GM23248 (cell line): ENCODE data around the gene SMPX. TPM values are rescaled to one million over a fixed set of nuclear protein-coding genes. Genes with fewer than 3 reads are reported as not detected.

Source experiments
- DNase-seq: peaks from one replicate; pipeline ENCODE4 v3.0.0-alpha.2; 2015
- H2AFZ ChIP-seq: fragments of 200-600 bp; sonication (generic); 2 replicates; pipeline ENCODE4 v1.6.1; 2016; ENCODE audit warnings: antibody characterized with exemption
- H3F3A ChIP-seq: fragments of 200-600 bp; sonication (generic); 2 replicates; pipeline ENCODE4 v1.6.1; 2016; ENCODE audit warnings: mild to moderate bottlenecking, antibody characterized with exemption, mixed run types; ENCODE audit not compliant: insufficient read depth
- H3K27ac ChIP-seq: fragments of 200-600 bp; sonication (generic); 2 replicates; pipeline ENCODE4 v1.5.1; 2016; ENCODE audit warnings: mild to moderate bottlenecking
- H3K27me3 ChIP-seq: fragments of 200-600 bp; sonication (generic); replicated peaks from 2 replicates; pipeline ENCODE4 v1.6.1; 2016; ENCODE audit warnings: mild to moderate bottlenecking; ENCODE audit not compliant: insufficient read depth
- H3K36me3 ChIP-seq: fragments of 200-600 bp; sonication (generic); 2 replicates; pipeline ENCODE4 v1.6.1; 2016; ENCODE audit warnings: low read depth, mild to moderate bottlenecking
- H3K4me1 ChIP-seq: fragments of 200-600 bp; sonication (generic); 2 replicates; pipeline ENCODE4 v1.6.1; 2016; ENCODE audit warnings: mild to moderate bottlenecking; ENCODE audit not compliant: insufficient read depth
- H3K4me2 ChIP-seq: fragments of 200-600 bp; sonication (generic); one replicate; pipeline ENCODE4 v1.6.1; 2016; ENCODE audit warnings: mild to moderate bottlenecking; ENCODE audit not compliant: unreplicated experiment
- H3K4me3 ChIP-seq: fragments of 200-600 bp; sonication (generic); 2 replicates; pipeline ENCODE4 v1.5.1; 2016; ENCODE audit warnings: mild to moderate bottlenecking
- H3K79me2 ChIP-seq: fragments of 200-600 bp; sonication (generic); 2 replicates; pipeline ENCODE4 v1.6.1; 2016; ENCODE audit warnings: mild to moderate bottlenecking; ENCODE audit not compliant: insufficient read depth
- H3K9ac ChIP-seq: fragments of 200-600 bp; sonication (generic); 2 replicates; pipeline ENCODE4 v1.6.1; 2016; ENCODE audit warnings: mild to moderate bottlenecking
- H3K9me2 ChIP-seq: fragments of 200-600 bp; sonication (generic); 2 replicates; pipeline ENCODE4 v1.6.1; 2016; ENCODE audit warnings: mixed run types, mild to moderate bottlenecking, moderate library complexity; ENCODE audit not compliant: insufficient read depth
- H3K9me3 ChIP-seq: fragments of 200-600 bp; sonication (generic); one replicate; pipeline ENCODE4 v1.6.1; 2017; ENCODE audit warnings: low read depth
- H4K20me1 ChIP-seq: fragments of 200-600 bp; sonication (generic); 2 replicates; pipeline ENCODE4 v1.6.0; 2016; ENCODE audit not compliant: insufficient read depth
- EZH2 ChIP-seq: fragments of 200-600 bp; sonication (generic); IDR thresholded peaks from 2 replicates; pipeline ENCODE4 v1.6.1; 2018; ENCODE audit warnings: antibody characterized with exemption, mild to moderate bottlenecking; ENCODE audit not compliant: insufficient read depth, poor library complexity, severe bottlenecking
- EZH2phosphoT487 ChIP-seq: fragments of 200-600 bp; sonication (generic); IDR thresholded peaks from 2 replicates; pipeline ENCODE4 v1.6.1; 2018; ENCODE audit warnings: antibody characterized with exemption, moderate library complexity, mild to moderate bottlenecking, low read depth; ENCODE audit not compliant: insufficient read depth
- WGBS, 2 experiments: methylation state at CpG; one replicate each; pipeline ENCODE4 v1.1.6; 2015 to 2017; ENCODE audit warnings: low lambda C conversion rate in 2 of 2, low coverage in 1 of 2; ENCODE audit errors: missing lambda C conversion rate in 2 of 2; 5-methylcytosine and 5-hydroxymethylcytosine counted together
- in situ Hi-C: fragments of 300-500 bp; cut with MboI; formaldehyde crosslinking; loops from 2 replicates; pipeline ENCODE4 v1.15.0; 2020
- polyA plus RNA-seq: library from polyadenylated mRNA; unstranded; fragments of >200 nt; fragmentation: Nextera tagmentation; extraction: Ambion mirVana; gene quantifications from 2 replicates; pipeline ENCODE4 v1.2.1, GENCODE V29; 2016
- total RNA-seq: library from RNA; depleted of rRNA; stranded (reverse); fragments of >200 nt; shearing (Covaris generic); gene quantifications from 2 replicates; pipeline ENCODE4 v1.2.3, GENCODE V29; 2014

The SMPX gene
- total and polyA plus RNA-seq, 2 experiments from 2014 or later, result not detected

DNA sequence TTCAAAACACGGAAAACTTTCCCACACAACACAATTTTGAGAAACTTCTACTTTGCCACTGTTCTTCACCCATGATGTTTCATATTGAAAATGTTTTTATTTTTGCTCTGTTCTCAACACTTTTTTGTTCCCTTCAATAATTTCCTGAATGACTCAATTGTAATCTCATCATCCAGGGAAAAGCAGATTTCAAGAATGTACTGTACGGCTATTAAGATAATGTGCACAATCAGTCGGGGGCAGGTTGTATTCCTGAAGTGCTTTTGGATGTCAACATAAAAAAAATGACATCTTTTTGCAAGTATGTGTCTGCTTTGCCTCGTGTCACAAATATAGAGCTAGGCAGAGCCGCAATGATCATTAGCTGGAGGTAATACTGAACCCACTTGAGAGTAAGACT is 9.7 kb downstream of the SMPX start:
- Histone ChIP-seq H3K9me2 (no peaks in the 10 kb centered on the region), H4K20me1 (no peaks in the 10 kb centered on the region), H3K4me1 (no peaks in the 10 kb centered on the region), H3K9ac (no peak overlapping the region), H3F3A (no peaks in the 10 kb centered on the region), H2AFZ (no peak overlapping the region), H3K36me3 (no peaks in the 10 kb centered on the region), H3K9me3 (no peaks in the 10 kb centered on the region), H3K4me2 (no peak overlapping the region), H3K27ac (no peak overlapping the region), H3K4me3 (no peak overlapping the region), H3K27me3 (no peaks in the 10 kb centered on the region), H3K79me2 (no peaks in the 10 kb centered on the region)
- in situ Hi-C loops, result no loop called here
- TF ChIP-seq EZH2 (no peak), EZH2phosphoT487 (no peak)
- no peak for DNase-seq
- 49 to 61% methylated on average over 5 of the region's 5 CpGs for WGBS, 2 experiments

- no peak overlapping the region for H3K27ac ChIP-seq
- TF ChIP-seq EZH2phosphoT487, result no peak
- TF ChIP-seq EZH2, result no peak
- no peak overlapping the region for H3K4me2 ChIP-seq
Measured at GRCh38 chrX:21747558-21747957, 10.4 kb downstream of the SMPX start.

GRCh38 chrX:21745756-21746155 is 12.2 kb downstream of the SMPX start:
- Histone ChIP-seq H3K36me3 (no peaks in the 10 kb centered on the region), H3K4me3 (no peak overlapping the region), H3K27me3 (no peaks in the 10 kb centered on the region), H3F3A (no peaks in the 10 kb centered on the region), H3K79me2 (no peaks in the 10 kb centered on the region), H3K4me2 (no peak overlapping the region), H3K9ac (no peak overlapping the region), H3K27ac (no peak overlapping the region), H4K20me1 (no peaks in the 10 kb centered on the region), H2AFZ (no peak overlapping the region), H3K4me1 (no peaks in the 10 kb centered on the region), H3K9me2 (no peaks in the 10 kb centered on the region), H3K9me3 (no peaks in the 10 kb centered on the region)
- WGBS, 2 experiments, result 28 to 29% methylated on average over 4 of the region's 4 CpGs
- in situ Hi-C loops, result no loop called here
- DNase-seq, result peak; percentile 49
- TF ChIP-seq EZH2phosphoT487 (no peak), EZH2 (no peak)

More at GRCh38 chrX:21747558-21747957, 10.4 kb downstream of the SMPX start:
- no peak overlapping the region for H3K9ac ChIP-seq
- no peak overlapping the region for H3K4me3 ChIP-seq
- H3F3A ChIP-seq, result no peaks in the 10 kb centered on the region
- no peaks in the 10 kb centered on the region for H3K9me3 ChIP-seq
- no peaks in the 10 kb centered on the region for H3K79me2 ChIP-seq
- WGBS, 2 experiments, result 55 to 62% methylated on average over 4 of the region's 4 CpGs
- H3K27me3 ChIP-seq, result no peaks in the 10 kb centered on the region
- H4K20me1 ChIP-seq, result no peaks in the 10 kb centered on the region
- H3K36me3 ChIP-seq, result no peaks in the 10 kb centered on the region
- no peaks in the 10 kb centered on the region for H3K9me2 ChIP-seq
- in situ Hi-C loops, result no loop called here
- no peak overlapping the region for H2AFZ ChIP-seq
- H3K4me1 ChIP-seq, result no peaks in the 10 kb centered on the region
- peak; percentile 24 for DNase-seq

GRCh38 chrX:21744721-21745120 is 13.2 kb downstream of the SMPX start:
- Histone ChIP-seq H3K4me1 (no peaks in the 10 kb centered on the region), H3K9me3 (no peaks in the 10 kb centered on the region), H3K27me3 (no peaks in the 10 kb centered on the region), H3F3A (no peaks in the 10 kb centered on the region), H3K4me2 (no peak overlapping the region), H2AFZ (no peak overlapping the region), H3K27ac (no peak overlapping the region), H3K36me3 (no peaks in the 10 kb centered on the region), H3K4me3 (no peak overlapping the region), H3K79me2 (no peaks in the 10 kb centered on the region), H3K9ac (no peak overlapping the region), H3K9me2 (no peaks in the 10 kb centered on the region), H4K20me1 (no peaks in the 10 kb centered on the region)
- in situ Hi-C loops, result no loop called here
- 65 to 92% methylated on average over 1 of the region's 1 CpG for WGBS, 2 experiments
- DNase-seq, result no peak
- TF ChIP-seq EZH2 (no peak), EZH2phosphoT487 (no peak)

DNA sequence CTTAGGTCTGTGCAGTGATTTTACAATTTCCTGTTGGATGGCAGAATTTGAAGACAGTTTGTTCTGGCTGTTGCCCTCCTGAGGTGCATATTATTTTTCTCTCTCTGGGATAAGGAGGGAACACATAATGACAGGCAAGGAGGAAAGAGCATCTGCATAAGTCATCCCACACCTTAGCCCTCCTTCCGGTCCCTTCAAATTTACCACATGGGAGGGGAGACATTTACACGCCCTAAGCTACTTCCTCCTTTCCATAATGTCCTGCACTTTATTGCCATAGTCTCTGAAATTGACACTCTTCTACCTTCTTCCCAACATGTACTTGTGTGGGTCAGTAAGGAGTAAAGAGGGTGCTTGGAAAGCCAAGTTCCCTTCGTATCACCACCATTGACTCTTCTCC is 13.9 kb downstream of the SMPX start:
- H3K27me3 ChIP-seq, result no peaks in the 10 kb centered on the region
- no peaks in the 10 kb centered on the region for H3K9me2 ChIP-seq
- WGBS, 2 experiments, result 86 to 97% methylated on average over 2 to 3 of the region's 3 CpGs
- H3F3A ChIP-seq, result no peaks in the 10 kb centered on the region
- in situ Hi-C loops, result no loop called here
- no peak overlapping the region for H3K9ac ChIP-seq
- no peaks in the 10 kb centered on the region for H3K36me3 ChIP-seq
- no peaks in the 10 kb centered on the region for H3K9me3 ChIP-seq
- DNase-seq, result no peak
- TF ChIP-seq EZH2phosphoT487 (no peak), EZH2 (no peak)
- H3K27ac ChIP-seq, result no peak overlapping the region
- H3K4me3 ChIP-seq, result no peak overlapping the region
- H3K4me1 ChIP-seq, result no peaks in the 10 kb centered on the region
- no peaks in the 10 kb centered on the region for H4K20me1 ChIP-seq
- no peaks in the 10 kb centered on the region for H3K79me2 ChIP-seq
- H2AFZ ChIP-seq, result no peak overlapping the region
- H3K4me2 ChIP-seq, result no peak overlapping the region
